Renal cortical epithelial cell (primary cell): Measurements from ENCODE around the gene ZNF277. TPM values are rescaled to one million over a fixed set of nuclear protein-coding genes. Genes with fewer than 3 reads are reported as not detected.

Source experiments
- DNase-seq: peaks from one replicate; pipeline ENCODE4 v3.0.0-alpha.2; 2011; ENCODE audit warnings: low read depth
- total RNA-seq: library from RNA; depleted of rRNA; stranded (reverse); fragments of >200 nt; gene quantifications from 2 replicates; pipeline ENCODE4 v1.2.3, GENCODE V29; 2014

ZNF277 gene
- total RNA-seq, 1 donor from 2014 or later = 61.9 TPM

- DNase-seq = no peak
Measured at GRCh38 chr7:112185005-112185834, 21.3 kb upstream of the ZNF277 start.

- DNase-seq = no peak
Measured at GRCh38 chr7:112186300-112186699, 20.2 kb upstream of the ZNF277 start.

- no peak for DNase-seq
Measured at GRCh38 chr7:112188257-112188656, 18.2 kb upstream of the ZNF277 start.

GRCh38 chr7:112189691-112190090 lies 16.8 kb upstream of the ZNF277 start:
- DNase-seq = no peak

- no peak for DNase-seq
Measured at GRCh38 chr7:112190120-112190519, 16.4 kb upstream of the ZNF277 start.

GRCh38 chr7:112192236-112193154 lies 14.0 kb upstream of the ZNF277 start:
- peak; percentile 59 for DNase-seq

- no peak for DNase-seq
Measured at GRCh38 chr7:112193915-112194502, 12.5 kb upstream of the ZNF277 start.

GRCh38 chr7:112195717-112196116 lies 10.8 kb upstream of the ZNF277 start:
- no peak for DNase-seq

GRCh38 chr7:112197322-112197721 lies 9.2 kb upstream of the ZNF277 start:
- DNase-seq = no peak

GRCh38 chr7:112199035-112199655 lies 7.3 kb upstream of the ZNF277 start:
- no peak for DNase-seq

- DNase-seq = no peak
Measured at GRCh38 chr7:112199672-112200071, 6.8 kb upstream of the ZNF277 start.

GRCh38 chr7:112201411-112201810 lies 5.1 kb upstream of the ZNF277 start:
- peak; percentile 73 for DNase-seq

GRCh38 chr7:112201839-112202238 lies 4.7 kb upstream of the ZNF277 start:
- no peak for DNase-seq

- DNase-seq = peak; percentile 53
Measured at GRCh38 chr7:112202816-112203215, 3.7 kb upstream of the ZNF277 start.

GRCh38 chr7:112203365-112203739 lies 3.1 kb upstream of the ZNF277 start:
- no peak for DNase-seq

- DNase-seq = no peak
Measured at GRCh38 chr7:112204499-112205342, 1.8 kb upstream of the ZNF277 start.

- DNase-seq = peak; percentile 30
Measured at GRCh38 chr7:112205343-112206237, 905 bp upstream of the ZNF277 start.

GRCh38 chr7:112206991-112207592 lies 597 bp downstream of the ZNF277 start:
- DNase-seq = peak; percentile 47

GRCh38 chr7:112207765-112208164 lies 1.3 kb downstream of the ZNF277 start:
- no peak for DNase-seq
